Measurements from ENCODE around the gene RRM2. TPM values are rescaled to one million over a fixed set of nuclear protein-coding genes. Genes with fewer than 3 reads are reported as not detected.

RRM2 gene
- polyA plus RNA-seq (2013), result 5.5 TPM

- CTCF ChIA-PET, result interaction anchor here (3.9 to 9.8 kb wide), 3 partner anchors 18 to 311 kb away, joined by 17 to 80 read pairs (median 28); no protein-coding TSS in a partner anchor
- H3K4me1 ChIP-seq (ENCODE audit: control extremely low read depth in 1 of 4, control insufficient read depth in 4 of 4, insufficient read depth in 4 of 4, low read length in 3 of 4), result peaks cover 12 to 66% (median 48%) of the 10 kb centered on the region in 4 experiments
- H3K27me3 ChIP-seq (replicated peaks in 2 of 5; ENCODE audit: control insufficient read depth in 4 of 5, insufficient read depth in 5 of 5, low read length in 4 of 5), result no peaks in the 10 kb centered on the region
- peaks cover 0 to 41% (median 2%) of the 10 kb centered on the region in 4 experiments for H3K36me3 ChIP-seq (ENCODE audit: control insufficient read depth in 4 of 4, insufficient read depth in 4 of 4, low read length in 3 of 4)
- peak; percentile 85 to 94 (median 93) for DNase-seq
- under 1% methylated on average over 63 of the region's 81 CpGs for WGBS (ENCODE audit: insufficient coverage)
- H3K4me3 ChIP-seq (ENCODE audit: control insufficient read depth in 1 of 7, extremely low read depth in 1 of 7, insufficient read depth in 4 of 7, low read depth in 2 of 7, low read length in 6 of 7), result peak within 1 kb of the TSS; percentile 54 to 94 (median 82)
- POLR2A ChIA-PET, result no interaction called here
- H3K9me3 ChIP-seq (ENCODE audit: control extremely low read depth in 1 of 5, control insufficient read depth in 4 of 5, insufficient read depth in 2 of 5, low read depth in 1 of 5, low read length in 4 of 5), result no peaks in the 10 kb centered on the region
- peak within 1 kb of the TSS in 1 of 2 experiments; percentile 77 for H3K27ac ChIP-seq (ENCODE audit: insufficient read depth in 1 of 2, low read depth in 1 of 2, low read length in 2 of 2, poor library complexity in 1 of 2, severe bottlenecking in 2 of 2)
Observed at GRCh38 chr2:10122500-10123280, at the start of gene RRM2. Gene RRM2 (plus strand): TSS chr2:10122739. CDS start chr2:10122799, 60 bp downstream.

DNA sequence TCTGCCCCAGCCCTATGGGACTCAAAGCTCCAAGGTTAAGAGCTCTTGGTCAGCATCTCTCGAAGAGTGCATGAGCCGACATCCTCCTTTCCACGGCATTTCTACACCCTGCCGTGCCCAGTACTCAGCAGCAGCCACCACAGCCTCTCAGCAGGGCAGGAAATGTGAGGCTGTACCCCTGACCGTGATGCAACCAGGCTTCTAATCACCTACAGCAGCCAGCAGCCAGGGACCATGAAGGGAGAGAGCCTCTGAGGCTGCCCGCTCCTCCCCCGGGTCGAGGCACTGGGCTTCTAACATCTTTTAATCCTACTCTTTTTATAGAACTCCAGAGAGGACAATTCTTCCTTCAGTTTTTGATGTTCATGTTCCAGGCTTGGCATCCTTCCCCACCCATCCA lies 48.8 kb upstream of the RRM2 start:
- POLR2A ChIA-PET, result interaction anchor here (1.0 kb wide), 1 partner anchor 361 kb away, joined by 3 read pairs; no protein-coding TSS in a partner anchor
- H3K4me3 ChIP-seq (ENCODE audit: control insufficient read depth in 1 of 7, extremely low read depth in 1 of 7, insufficient read depth in 4 of 7, low read depth in 2 of 7, low read length in 6 of 7), result no peak overlapping the region
- H3K27me3 ChIP-seq (replicated peaks in 2 of 5; ENCODE audit: control insufficient read depth in 4 of 5, insufficient read depth in 5 of 5, low read length in 4 of 5), result peaks cover 2 to 61% (median 25%) of the 10 kb centered on the region in 5 experiments

DNA sequence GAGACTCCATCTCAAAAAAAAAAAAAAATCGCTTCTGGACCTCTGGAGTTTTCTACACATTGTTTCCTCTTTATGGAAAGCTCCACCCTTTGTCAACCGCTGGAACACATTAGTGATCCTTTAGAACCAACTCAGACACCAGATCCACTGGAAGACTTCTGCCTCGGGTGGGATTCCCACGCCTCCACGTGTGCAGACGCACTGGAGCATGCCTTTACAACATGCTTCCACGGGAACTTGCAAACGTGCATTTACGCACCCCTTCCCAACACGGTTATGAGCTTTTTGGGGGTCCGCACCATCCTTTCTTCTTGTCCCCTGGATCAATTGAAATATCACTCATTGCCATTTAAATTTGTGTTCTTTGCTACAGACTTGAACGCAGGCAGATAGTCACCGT lies 47.4 kb upstream of the RRM2 start:
- Histone ChIP-seq H3K36me3 (ENCODE audit: control insufficient read depth in 4 of 4, insufficient read depth in 4 of 4, low read length in 3 of 4) (no peaks in the 10 kb centered on the region), H3K4me3 (ENCODE audit: control insufficient read depth in 1 of 7, extremely low read depth in 1 of 7, insufficient read depth in 4 of 7, low read depth in 2 of 7, low read length in 6 of 7) (no peak overlapping the region), H3K27me3 (replicated peaks in 2 of 5; ENCODE audit: control insufficient read depth in 4 of 5, insufficient read depth in 5 of 5, low read length in 4 of 5) (peaks cover 2 to 72% (median 31%) of the 10 kb centered on the region in 5 experiments), H3K4me1 (ENCODE audit: control extremely low read depth in 1 of 4, control insufficient read depth in 4 of 4, insufficient read depth in 4 of 4, low read length in 3 of 4) (peaks cover 0 to 11% (median 10%) of the 10 kb centered on the region in 4 experiments), H3K9me3 (ENCODE audit: control extremely low read depth in 1 of 5, control insufficient read depth in 4 of 5, insufficient read depth in 2 of 5, low read depth in 1 of 5, low read length in 4 of 5) (no peaks in the 10 kb centered on the region), H3K27ac (ENCODE audit: insufficient read depth in 1 of 2, low read depth in 1 of 2, low read length in 2 of 2, poor library complexity in 1 of 2, severe bottlenecking in 2 of 2) (no peak overlapping the region)
- DNase-seq, result no peak
- POLR2A ChIA-PET, result no interaction called here
- WGBS (ENCODE audit: insufficient coverage), result 89% methylated on average over 13 of the region's 13 CpGs
- CTCF ChIA-PET, result interaction anchor here (1.4 to 14.4 kb wide), 5 partner anchors 9 to 334 kb away, joined by 4 to 130 read pairs (median 43); no protein-coding TSS in a partner anchor

More for the DNA sequence above, 48.8 kb upstream of the RRM2 start:
- H3K4me1 ChIP-seq (ENCODE audit: control extremely low read depth in 1 of 4, control insufficient read depth in 4 of 4, insufficient read depth in 4 of 4, low read length in 3 of 4), result peaks cover 0 to 4% (median under 1%) of the 10 kb centered on the region in 4 experiments
- no peaks in the 10 kb centered on the region for H3K36me3 ChIP-seq (ENCODE audit: control insufficient read depth in 4 of 4, insufficient read depth in 4 of 4, low read length in 3 of 4)
- no peaks in the 10 kb centered on the region for H3K9me3 ChIP-seq (ENCODE audit: control extremely low read depth in 1 of 5, control insufficient read depth in 4 of 5, insufficient read depth in 2 of 5, low read depth in 1 of 5, low read length in 4 of 5)
- no peak overlapping the region for H3K27ac ChIP-seq (ENCODE audit: insufficient read depth in 1 of 2, low read depth in 1 of 2, low read length in 2 of 2, poor library complexity in 1 of 2, severe bottlenecking in 2 of 2)
- DNase-seq, result no peak
- WGBS (ENCODE audit: insufficient coverage), result 52% methylated on average over 8 of the region's 8 CpGs
- CTCF ChIA-PET, result interaction anchor here (1.0 to 14.4 kb wide), 14 partner anchors 10 to 361 kb away, joined by 3 to 130 read pairs (median 6); no protein-coding TSS in a partner anchor

DNA sequence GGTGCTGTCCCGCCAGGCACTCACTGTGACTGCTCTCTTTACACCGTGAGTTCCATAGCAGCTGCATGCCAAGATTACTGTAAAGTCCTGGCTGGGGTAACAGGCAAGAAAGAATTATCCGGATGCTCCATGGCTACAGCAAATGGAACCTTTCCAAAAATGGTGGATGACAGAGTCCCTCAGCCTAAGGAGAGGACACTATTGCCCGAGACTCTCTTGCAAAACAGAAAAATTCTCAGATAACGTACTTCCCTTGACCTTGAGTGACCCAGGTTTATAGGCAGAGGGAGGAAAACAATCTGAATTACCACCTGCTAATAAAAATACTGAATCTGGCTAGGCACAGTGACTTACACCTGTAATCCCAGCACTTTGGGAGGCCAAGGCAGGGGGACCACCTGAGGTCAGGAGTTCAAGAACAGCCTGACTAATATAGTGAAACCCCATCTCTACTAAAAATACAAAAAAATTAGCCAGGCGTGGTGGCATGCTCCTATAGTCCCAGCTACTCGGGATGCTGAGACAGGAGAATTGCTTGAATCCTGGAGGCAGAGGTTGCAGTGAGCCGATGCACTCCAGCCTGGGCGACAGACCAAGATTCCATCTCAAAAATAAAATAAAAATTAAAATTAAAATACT lies 46.8 kb upstream of the RRM2 start:
- no peak for DNase-seq
- Histone ChIP-seq H3K4me1 (ENCODE audit: control extremely low read depth in 1 of 4, control insufficient read depth in 4 of 4, insufficient read depth in 4 of 4, low read length in 3 of 4) (peaks cover 0 to 16% (median 14%) of the 10 kb centered on the region in 4 experiments), H3K4me3 (ENCODE audit: control insufficient read depth in 1 of 7, extremely low read depth in 1 of 7, insufficient read depth in 4 of 7, low read depth in 2 of 7, low read length in 6 of 7) (no peak overlapping the region), H3K27ac (ENCODE audit: insufficient read depth in 1 of 2, low read depth in 1 of 2, low read length in 2 of 2, poor library complexity in 1 of 2, severe bottlenecking in 2 of 2) (no peak overlapping the region), H3K9me3 (ENCODE audit: control extremely low read depth in 1 of 5, control insufficient read depth in 4 of 5, insufficient read depth in 2 of 5, low read depth in 1 of 5, low read length in 4 of 5) (no peaks in the 10 kb centered on the region), H3K27me3 (replicated peaks in 2 of 5; ENCODE audit: control insufficient read depth in 4 of 5, insufficient read depth in 5 of 5, low read length in 4 of 5) (peaks cover 2 to 78% (median 31%) of the 10 kb centered on the region in 5 experiments), H3K36me3 (ENCODE audit: control insufficient read depth in 4 of 4, insufficient read depth in 4 of 4, low read length in 3 of 4) (no peaks in the 10 kb centered on the region)
- 59% methylated on average over 5 of the region's 9 CpGs for WGBS (ENCODE audit: insufficient coverage)
- ChIA-PET CTCF (interaction anchor here (2.6 to 14.4 kb wide), 5 partner anchors 9 to 21 kb away, joined by 7 to 130 read pairs (median 43); no protein-coding TSS in a partner anchor), POLR2A (no interaction called here)

DNA sequence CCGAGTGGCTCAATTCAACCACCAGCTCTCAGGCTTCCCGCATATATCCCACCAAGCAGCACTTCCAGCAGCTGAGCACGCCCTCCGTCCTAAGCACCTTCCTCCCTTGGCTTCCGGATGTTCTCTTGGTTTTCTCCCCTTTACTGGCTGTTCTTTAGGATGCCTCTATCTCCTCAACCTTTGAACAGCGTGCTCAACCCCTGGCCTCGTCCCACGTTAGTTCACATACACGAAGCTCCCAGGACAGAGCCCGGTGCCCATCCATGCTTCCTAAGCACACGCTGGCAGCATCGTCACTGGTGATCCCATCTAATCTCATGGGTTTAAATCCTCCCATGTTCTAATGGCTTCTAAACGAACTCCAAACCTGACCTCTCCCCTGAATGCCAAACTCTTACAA lies 46.0 kb upstream of the RRM2 start:
- no peaks in the 10 kb centered on the region for H3K9me3 ChIP-seq (ENCODE audit: control extremely low read depth in 1 of 5, control insufficient read depth in 4 of 5, insufficient read depth in 2 of 5, low read depth in 1 of 5, low read length in 4 of 5)

DNA sequence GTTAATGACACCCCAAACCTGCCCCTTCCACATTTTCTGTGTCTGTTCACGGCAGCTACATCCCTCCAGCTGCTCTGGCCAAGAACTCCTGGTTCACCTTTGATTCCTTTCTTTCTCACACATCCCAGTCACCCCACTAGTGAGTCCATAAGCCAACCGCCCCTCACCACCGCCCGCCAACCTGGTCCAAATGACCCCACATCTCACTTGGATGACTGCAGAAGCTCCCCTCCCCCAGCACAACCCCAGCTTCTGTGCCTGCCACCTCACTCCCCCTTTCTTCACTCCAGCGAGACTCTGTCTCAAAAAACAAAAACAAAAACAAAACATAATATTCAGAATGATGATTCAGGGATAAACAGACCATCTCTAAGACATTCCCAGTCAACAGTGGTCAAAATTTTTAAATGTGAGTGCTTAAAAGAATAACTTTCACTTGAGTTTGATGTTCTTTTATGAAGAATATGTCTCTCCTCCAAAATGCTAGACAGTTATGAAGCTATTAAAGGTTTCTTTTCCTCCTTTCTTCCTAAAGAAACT lies 45.5 kb upstream of the RRM2 start:
- Histone ChIP-seq H3K9me3 (ENCODE audit: control extremely low read depth in 1 of 5, control insufficient read depth in 4 of 5, insufficient read depth in 2 of 5, low read depth in 1 of 5, low read length in 4 of 5) (no peaks in the 10 kb centered on the region), H3K27ac (ENCODE audit: insufficient read depth in 1 of 2, low read depth in 1 of 2, low read length in 2 of 2, poor library complexity in 1 of 2, severe bottlenecking in 2 of 2) (no peak overlapping the region), H3K36me3 (ENCODE audit: control insufficient read depth in 4 of 4, insufficient read depth in 4 of 4, low read length in 3 of 4) (no peaks in the 10 kb centered on the region), H3K27me3 (replicated peaks in 2 of 5; ENCODE audit: control insufficient read depth in 4 of 5, insufficient read depth in 5 of 5, low read length in 4 of 5) (peaks cover 2 to 92% (median 33%) of the 10 kb centered on the region in 5 experiments), H3K4me3 (ENCODE audit: control insufficient read depth in 1 of 7, extremely low read depth in 1 of 7, insufficient read depth in 4 of 7, low read depth in 2 of 7, low read length in 6 of 7) (no peak overlapping the region), H3K4me1 (ENCODE audit: control extremely low read depth in 1 of 4, control insufficient read depth in 4 of 4, insufficient read depth in 4 of 4, low read length in 3 of 4) (peaks cover 2 to 23% (median 20%) of the 10 kb centered on the region in 4 experiments)
- 82% methylated on average over 4 of the region's 5 CpGs for WGBS (ENCODE audit: insufficient coverage)
- DNase-seq, result no peak
- POLR2A ChIA-PET, result interaction anchor here (0.5 kb wide), 1 partner anchor 341 kb away, joined by 3 read pairs; no protein-coding TSS in a partner anchor
- CTCF ChIA-PET, result interaction anchor here (0.6 to 14.4 kb wide), 5 partner anchors 9 to 740 kb away, joined by 3 to 130 read pairs (median 4); no protein-coding TSS in a partner anchor

More for the DNA sequence above, 46.0 kb upstream of the RRM2 start:
- peaks cover 2 to 86% (median 33%) of the 10 kb centered on the region in 5 experiments for H3K27me3 ChIP-seq (replicated peaks in 2 of 5; ENCODE audit: control insufficient read depth in 4 of 5, insufficient read depth in 5 of 5, low read length in 4 of 5)
- WGBS (ENCODE audit: insufficient coverage), result 74% methylated on average over 13 of the region's 13 CpGs
- no peaks in the 10 kb centered on the region for H3K36me3 ChIP-seq (ENCODE audit: control insufficient read depth in 4 of 4, insufficient read depth in 4 of 4, low read length in 3 of 4)
- peaks cover 2 to 23% (median 20%) of the 10 kb centered on the region in 4 experiments for H3K4me1 ChIP-seq (ENCODE audit: control extremely low read depth in 1 of 4, control insufficient read depth in 4 of 4, insufficient read depth in 4 of 4, low read length in 3 of 4)
- ChIA-PET POLR2A (no interaction called here), CTCF (interaction anchor here (1.3 to 14.4 kb wide), 3 partner anchors 8 to 21 kb away, joined by 4 to 130 read pairs (median 23); no protein-coding TSS in a partner anchor)
- no peak overlapping the region for H3K27ac ChIP-seq (ENCODE audit: insufficient read depth in 1 of 2, low read depth in 1 of 2, low read length in 2 of 2, poor library complexity in 1 of 2, severe bottlenecking in 2 of 2)
- no peak for DNase-seq
- no peak overlapping the region for H3K4me3 ChIP-seq (ENCODE audit: control insufficient read depth in 1 of 7, extremely low read depth in 1 of 7, insufficient read depth in 4 of 7, low read depth in 2 of 7, low read length in 6 of 7)

Data from common myeloid progenitor, CD34-positive (primary cell).